H9 (cell line): ENCODE measurements around the gene SRPK3. TPM values are rescaled to one million over a fixed set of nuclear protein-coding genes. Genes with fewer than 3 reads are reported as not detected.

Experiments used
- DNase-seq: peaks from one replicate; pipeline ENCODE4 v3.0.0-alpha.2; 2017
- H2AFZ ChIP-seq: one replicate; pipeline ENCODE4 v1.6.1; 2013; ENCODE audit warnings: mild to moderate bottlenecking, low read length, control low read depth, moderate library complexity
- H2AK5ac ChIP-seq: 2 replicates; pipeline ENCODE4 v1.6.1; 2013; ENCODE audit warnings: low read length, control low read depth, mixed read lengths; ENCODE audit not compliant: insufficient read length
- H2BK120ac ChIP-seq: one replicate; pipeline ENCODE4 v1.6.1; 2013; ENCODE audit warnings: low read depth, mild to moderate bottlenecking, low read length, control low read depth, inconsistent platforms; ENCODE audit not compliant: poor library complexity, severe bottlenecking
- H2BK12ac ChIP-seq: 2 replicates; pipeline ENCODE4 v1.6.1; 2013; ENCODE audit warnings: low read length, control low read depth, mixed read lengths, low read depth; ENCODE audit not compliant: insufficient read length
- H2BK15ac ChIP-seq: 2 replicates; pipeline ENCODE4 v1.6.1; 2013; ENCODE audit warnings: low read depth, low read length, control low read depth
- H2BK20ac ChIP-seq: one replicate; pipeline ENCODE4 v1.6.1; 2013; ENCODE audit warnings: low read depth, mild to moderate bottlenecking, low read length, control low read depth, inconsistent platforms; ENCODE audit not compliant: poor library complexity, severe bottlenecking
- H2BK5ac ChIP-seq: 2 replicates; pipeline ENCODE4 v1.6.1; 2013; ENCODE audit warnings: low read length, control low read depth, mixed read lengths; ENCODE audit not compliant: insufficient read length
- H3K14ac ChIP-seq: 2 replicates; pipeline ENCODE4 v1.6.1; 2013; ENCODE audit warnings: low read length, control low read depth; ENCODE audit not compliant: insufficient read depth
- H3K18ac ChIP-seq: 2 replicates; pipeline ENCODE4 v1.6.1; 2013; ENCODE audit warnings: low read depth, mild to moderate bottlenecking, mixed read lengths, low read length, control low read depth; ENCODE audit not compliant: insufficient read length
- H3K23ac ChIP-seq: 2 replicates; pipeline ENCODE4 v1.6.1; 2013; ENCODE audit warnings: low read length, control low read depth, mixed read lengths, low read depth; ENCODE audit not compliant: insufficient read length
- H3K23me2 ChIP-seq: 2 replicates; pipeline ENCODE4 v1.6.1; 2013; ENCODE audit warnings: low read depth, mild to moderate bottlenecking, mixed read lengths, low read length, control low read depth; ENCODE audit not compliant: insufficient read length, poor library complexity, severe bottlenecking
- H3K27ac ChIP-seq: 2 replicates; pipeline ENCODE4 v1.5.1; 2013; ENCODE audit warnings: low read length, control low read depth, mixed read lengths, low read depth; ENCODE audit not compliant: insufficient read length
- H3K27me3 ChIP-seq: 2 replicates; pipeline ENCODE4 v1.6.1; 2013; ENCODE audit warnings: low read length, control low read depth, inconsistent platforms; ENCODE audit not compliant: insufficient read depth
- H3K4ac ChIP-seq: 2 replicates; pipeline ENCODE4 v1.6.1; 2013; ENCODE audit warnings: low read depth, mild to moderate bottlenecking, control low read depth, inconsistent platforms, low read length, moderate library complexity
- H3K4me1 ChIP-seq: 2 replicates; pipeline ENCODE4 v1.6.1; 2013; ENCODE audit warnings: low read length, control low read depth, inconsistent platforms; ENCODE audit not compliant: insufficient read depth
- H3K4me2 ChIP-seq: 2 replicates; pipeline ENCODE4 v1.6.1; 2013; ENCODE audit warnings: low read length, control low read depth, mixed read lengths; ENCODE audit not compliant: insufficient read length, insufficient read depth
- H3K56ac ChIP-seq: 2 replicates; pipeline ENCODE4 v1.6.1; 2013; ENCODE audit warnings: low read depth, mild to moderate bottlenecking, mixed read lengths, low read length, control low read depth; ENCODE audit not compliant: insufficient read length
- H3K79me1 ChIP-seq: 2 replicates; pipeline ENCODE4 v1.6.1; 2013; ENCODE audit warnings: low read depth, mild to moderate bottlenecking, moderate library complexity, low read length, control low read depth, inconsistent platforms; ENCODE audit not compliant: insufficient read depth, poor library complexity, severe bottlenecking
- H3K79me2 ChIP-seq: 2 replicates; pipeline ENCODE4 v1.6.1; 2013; ENCODE audit warnings: low read length, control low read depth, inconsistent platforms; ENCODE audit not compliant: insufficient read depth
- H3K9ac ChIP-seq: 2 replicates; pipeline ENCODE4 v1.6.1; 2013; ENCODE audit warnings: low read length, control low read depth, mixed read lengths; ENCODE audit not compliant: insufficient read length; ENCODE audit errors: extremely low read depth
- H3K9me3 ChIP-seq: one replicate; pipeline ENCODE4 v1.6.1; 2013; ENCODE audit warnings: low read depth, low read length, inconsistent platforms; ENCODE audit not compliant: control insufficient read depth
- H3T11ph ChIP-seq: one replicate; pipeline ENCODE4 v1.6.1; 2013; ENCODE audit warnings: mild to moderate bottlenecking, low read length, control low read depth, inconsistent platforms
- H4K20me1 ChIP-seq: one replicate; pipeline ENCODE4 v1.6.1; 2013; ENCODE audit not compliant: control insufficient read depth, insufficient read length, insufficient read depth
- H4K5ac ChIP-seq: 2 replicates; pipeline ENCODE4 v1.6.1; 2013; ENCODE audit warnings: low read depth, mild to moderate bottlenecking, mixed read lengths, low read length, control low read depth; ENCODE audit not compliant: insufficient read length
- H4K8ac ChIP-seq: replicated peaks from 2 replicates; pipeline ENCODE4 v1.6.1; 2013; ENCODE audit warnings: low read length, control low read depth, mixed read lengths, low read depth; ENCODE audit not compliant: insufficient read length
- H4K91ac ChIP-seq: 2 replicates; pipeline ENCODE4 v1.6.1; 2013; ENCODE audit warnings: low read depth, mild to moderate bottlenecking, moderate library complexity, mixed read lengths, low read length, control low read depth; ENCODE audit not compliant: insufficient read length
- H3K27ac Mint-ChIP-seq, 3 experiments: 2 replicates in 2 of 3; 3 replicates in 1 of 3; pipeline ENCODE4 v1.8.0; 2020 to 2021; ENCODE audit warnings: mixed read lengths in 3 of 3, mild to moderate bottlenecking in 1 of 3, moderate library complexity in 1 of 3
- H3K27me3 Mint-ChIP-seq: 2 replicates; pipeline ENCODE4 v1.8.0; 2021; ENCODE audit warnings: low read depth, mild to moderate bottlenecking, moderate library complexity, mixed read lengths
- H3K36me3 Mint-ChIP-seq, 3 experiments: 2 replicates in 2 of 3; 3 replicates in 1 of 3; pipeline ENCODE4 v1.8.0; 2020 to 2021; ENCODE audit warnings: low read depth in 3 of 3, mixed read lengths in 3 of 3; ENCODE audit not compliant: insufficient read depth in 1 of 3
- H3K4me1 Mint-ChIP-seq, 2 experiments: 2 replicates each; pipeline ENCODE4 v1.8.0; 2020; ENCODE audit warnings: mixed read lengths in 2 of 2
- H3K4me3 Mint-ChIP-seq, 2 experiments: 2 replicates in 1 of 2; 3 replicates in 1 of 2; pipeline ENCODE4 v1.8.0; 2020 to 2021; ENCODE audit warnings: mild to moderate bottlenecking in 2 of 2, mixed read lengths in 2 of 2, moderate library complexity in 1 of 2
- H3K9me3 Mint-ChIP-seq, 2 experiments: 2 replicates in 1 of 2; 3 replicates in 1 of 2; pipeline ENCODE4 v1.8.0; 2020; ENCODE audit warnings: mild to moderate bottlenecking in 2 of 2, mixed read lengths in 2 of 2, moderate library complexity in 1 of 2
- WGBS: extraction: QIAGEN DNeasy Blood & Tissue Kit; methylation state at CpG from one replicate; pipeline ENCODE4 v1.1.7; 2013; ENCODE audit warnings: missing lambda C conversion rate, low lambda C conversion rate, mixed read lengths; ENCODE audit not compliant: insufficient read length; ENCODE audit errors: extremely low coverage; 5-methylcytosine and 5-hydroxymethylcytosine counted together
- total RNA-seq: library from RNA; stranded (reverse); gene quantifications from 2 replicates; pipeline ENCODE4 v1.2.1, GENCODE V29; 2021
- TF ChIP-seq, protein P1 (sequence below): fragments of 200-600 bp; sonication (generic); conservative IDR thresholded peaks from 3 replicates; pipeline ENCODE4 v1.8.0; 2021; ENCODE audit warnings: antibody characterized with exemption, mild to moderate bottlenecking

SRPK3 gene
- total RNA-seq, 1 experiment from 2014 or later: not detected

DNA sequence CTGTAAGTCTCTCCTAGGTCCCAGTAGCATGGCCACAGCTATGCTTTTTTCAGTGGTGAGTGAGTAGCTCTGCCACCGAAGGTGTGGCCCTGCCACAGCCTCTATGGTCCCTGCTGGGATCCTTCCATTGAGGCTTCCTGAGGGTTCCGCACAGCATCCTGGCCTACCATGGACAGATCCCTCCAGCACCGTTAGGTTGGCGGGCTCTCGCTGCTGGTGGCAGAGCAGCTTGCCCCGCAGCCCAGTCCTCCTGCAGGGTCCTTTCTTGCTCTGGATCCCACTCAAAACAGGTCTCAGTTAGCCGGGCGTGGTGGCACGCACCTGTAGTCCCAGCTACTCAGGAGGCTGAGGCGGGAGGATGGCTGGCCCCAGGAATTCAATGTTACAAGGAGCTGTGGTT lies 51.9 kb downstream of the SRPK3 start:
- no peak overlapping the region for H3K4me3 Mint-ChIP-seq

More for the DNA sequence above, 51.9 kb downstream of the SRPK3 start:
- Mint-ChIP-seq H3K27me3 (peaks cover 6% of the 10 kb centered on the region), H3K9me3 (peaks cover 57 to 70% of the 10 kb centered on the region in 2 experiments), H3K36me3 (peaks cover under 1 to 17% (median 11%) of the 10 kb centered on the region in 3 experiments; a peak in 5 of 7 replicates), H3K27ac (no peak overlapping the region), H3K4me1 (peaks cover 6 to 16% of the 10 kb centered on the region in 2 experiments)
- H3K4ac ChIP-seq: no peak overlapping the region
- no peak overlapping the region for H3K9ac ChIP-seq
- H4K8ac ChIP-seq: no peak overlapping the region
- no peak overlapping the region for H4K91ac ChIP-seq
- no peak overlapping the region for H3K4me2 ChIP-seq
- no peak overlapping the region for H3K14ac ChIP-seq
- TF ChIP-seq, protein P1, sequence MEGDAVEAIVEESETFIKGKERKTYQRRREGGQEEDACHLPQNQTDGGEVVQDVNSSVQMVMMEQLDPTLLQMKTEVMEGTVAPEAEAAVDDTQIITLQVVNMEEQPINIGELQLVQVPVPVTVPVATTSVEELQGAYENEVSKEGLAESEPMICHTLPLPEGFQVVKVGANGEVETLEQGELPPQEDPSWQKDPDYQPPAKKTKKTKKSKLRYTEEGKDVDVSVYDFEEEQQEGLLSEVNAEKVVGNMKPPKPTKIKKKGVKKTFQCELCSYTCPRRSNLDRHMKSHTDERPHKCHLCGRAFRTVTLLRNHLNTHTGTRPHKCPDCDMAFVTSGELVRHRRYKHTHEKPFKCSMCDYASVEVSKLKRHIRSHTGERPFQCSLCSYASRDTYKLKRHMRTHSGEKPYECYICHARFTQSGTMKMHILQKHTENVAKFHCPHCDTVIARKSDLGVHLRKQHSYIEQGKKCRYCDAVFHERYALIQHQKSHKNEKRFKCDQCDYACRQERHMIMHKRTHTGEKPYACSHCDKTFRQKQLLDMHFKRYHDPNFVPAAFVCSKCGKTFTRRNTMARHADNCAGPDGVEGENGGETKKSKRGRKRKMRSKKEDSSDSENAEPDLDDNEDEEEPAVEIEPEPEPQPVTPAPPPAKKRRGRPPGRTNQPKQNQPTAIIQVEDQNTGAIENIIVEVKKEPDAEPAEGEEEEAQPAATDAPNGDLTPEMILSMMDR: no peak
- no peak overlapping the region for H3K56ac ChIP-seq
- no peak overlapping the region for H2BK120ac ChIP-seq
- no peaks in the 10 kb centered on the region for H4K20me1 ChIP-seq
- H3K4me1 ChIP-seq: no peaks in the 10 kb centered on the region
- no peak overlapping the region for H3K18ac ChIP-seq
- no CpG with 5 or more reads among the region's 10 CpGs for WGBS
- H3T11ph ChIP-seq: no peak overlapping the region
- no peak overlapping the region for H2BK5ac ChIP-seq
- H3K23ac ChIP-seq: no peak overlapping the region
- H3K79me1 ChIP-seq: no peaks in the 10 kb centered on the region
- H3K27ac ChIP-seq: no peak overlapping the region
- no peak overlapping the region for H2AK5ac ChIP-seq
- H2AFZ ChIP-seq: no peak overlapping the region
- no peak for DNase-seq
- no peak overlapping the region for H2BK15ac ChIP-seq
- H3K79me2 ChIP-seq: peaks cover 9% of the 10 kb centered on the region; the same call in 1 of the 2 replicates
- H2BK20ac ChIP-seq: no peak overlapping the region
- no peak overlapping the region for H4K5ac ChIP-seq
- H3K23me2 ChIP-seq: peaks cover 5% of the 10 kb centered on the region
- no peak overlapping the region for H2BK12ac ChIP-seq
- H3K27me3 ChIP-seq: no peaks in the 10 kb centered on the region
- peaks cover 9% of the 10 kb centered on the region for H3K9me3 ChIP-seq

Other genes starting within 250 kb of the SRPK3 start
- 16.1 and 18.4 TPM in 2 replicates for gene CCNQ, start 181.9 kb upstream of the SRPK3 start, total RNA-seq
- 2.3 and 2.4 TPM in 2 replicates for gene DUSP9, start 133.8 kb upstream of the SRPK3 start, total RNA-seq
- gene PNCK, start 107.2 kb upstream of the SRPK3 start, total RNA-seq: 26.2 and 26.8 TPM in 2 replicates
- 229 and 231 TPM in 2 replicates for gene SLC6A8, start 93.1 kb upstream of the SRPK3 start, total RNA-seq
- gene BCAP31, start 56.7 kb upstream of the SRPK3 start, total RNA-seq: 138 and 140 TPM in 2 replicates
- 10.2 and 11.1 TPM in 2 replicates for gene ABCD1, start 56.2 kb upstream of the SRPK3 start, total RNA-seq
- 1.8 and 1.9 TPM in 2 replicates for gene PLXNB3, start 16.8 kb upstream of the SRPK3 start, total RNA-seq
- 43.2 and 47.1 TPM in 2 replicates for gene IDH3G, start 13.3 kb downstream of the SRPK3 start, total RNA-seq
- gene SSR4, start 13.6 kb downstream of the SRPK3 start, total RNA-seq: 179 and 193 TPM in 2 replicates
- gene PDZD4, start 49.5 kb downstream of the SRPK3 start, total RNA-seq: 110 and 118 TPM in 2 replicates
- 19.9 and 22.7 TPM in 2 replicates for gene L1CAM, start 105.1 kb downstream of the SRPK3 start, total RNA-seq
- gene AVPR2, start 123.6 kb downstream of the SRPK3 start, total RNA-seq: not detected in 2 replicates
- gene ARHGAP4, start 145.2 kb downstream of the SRPK3 start, total RNA-seq: 37.8 and 40.6 TPM in 2 replicates
- gene NAA10, start 154.0 kb downstream of the SRPK3 start, total RNA-seq: 101 and 103 TPM in 2 replicates
- 7.1 and 8.4 TPM in 2 replicates for gene RENBP, start 163.6 kb downstream of the SRPK3 start, total RNA-seq
- 137 and 144 TPM in 2 replicates for gene HCFC1, start 190.8 kb downstream of the SRPK3 start, total RNA-seq
- gene TMEM187, start 191.7 kb downstream of the SRPK3 start, total RNA-seq: 1.9 and 2.7 TPM in 2 replicates
- 85.3 and 98.4 TPM in 2 replicates for gene IRAK1, start 238.9 kb downstream of the SRPK3 start, total RNA-seq